ENCODE results near the gene VRK3. TPM values are rescaled to one million over a fixed set of nuclear protein-coding genes. Genes with fewer than 3 reads are reported as not detected.

Gene VRK3
- total RNA-seq, 3 donors from 2014 or later = 40.5 to 45.8 (median 40.5) TPM

DNA sequence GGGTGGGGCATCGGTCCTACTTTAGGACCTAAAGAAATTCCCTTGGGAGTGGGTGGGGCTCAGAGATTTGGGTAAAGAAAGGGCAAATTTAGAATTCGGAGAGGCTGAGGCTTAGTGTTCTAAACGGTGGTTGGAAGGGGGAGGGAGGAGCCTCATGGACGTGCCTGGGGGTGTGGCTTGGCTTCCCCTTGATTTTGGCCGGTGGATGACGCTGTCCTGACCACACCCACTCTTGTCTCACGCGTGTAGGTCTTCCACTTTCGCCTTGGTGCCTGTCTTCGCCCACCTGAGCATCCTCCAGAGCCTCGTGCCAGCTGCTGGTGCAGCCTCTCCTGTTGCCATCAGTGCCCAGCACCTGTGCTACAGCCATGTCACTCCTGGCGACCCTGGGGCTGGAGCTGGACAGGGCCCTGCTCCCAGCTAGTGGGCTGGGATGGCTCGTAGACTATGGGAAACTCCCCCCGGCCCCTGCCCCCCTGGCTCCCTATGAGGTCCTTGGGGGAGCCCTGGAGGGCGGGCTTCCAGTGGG, 94.6 kb downstream of the VRK3 start:
- H3K27me3 Mint-ChIP-seq (ENCODE audit: low read depth) = no peaks in the 10 kb centered on the region
- peaks cover 31% of the 10 kb centered on the region for H3K36me3 Mint-ChIP-seq (ENCODE audit: insufficient read depth)
- DNase-seq (no peak), ATAC-seq (no peak)
- H3K4me1 Mint-ChIP-seq (ENCODE audit: low read depth) = peaks cover 55% of the 10 kb centered on the region
- H3K9me3 Mint-ChIP-seq = peaks cover 8% of the 10 kb centered on the region
- H3K4me3 Mint-ChIP-seq = peak overlapping the region; percentile 98

GRCh38 chr19:49929611-49930482, 95.3 kb downstream of the VRK3 start:
- H3K27me3 Mint-ChIP-seq (ENCODE audit: low read depth) = no peaks in the 10 kb centered on the region
- peaks cover 34% of the 10 kb centered on the region for H3K36me3 Mint-ChIP-seq (ENCODE audit: insufficient read depth)
- H3K4me3 Mint-ChIP-seq = peak overlapping the region; percentile 98
- H3K9me3 Mint-ChIP-seq = peaks cover 8% of the 10 kb centered on the region
- H3K4me1 Mint-ChIP-seq (ENCODE audit: low read depth) = peaks cover 59% of the 10 kb centered on the region
- ATAC-seq = peak; percentile 81 to 87
- DNase-seq = peak; percentile 89

DNA sequence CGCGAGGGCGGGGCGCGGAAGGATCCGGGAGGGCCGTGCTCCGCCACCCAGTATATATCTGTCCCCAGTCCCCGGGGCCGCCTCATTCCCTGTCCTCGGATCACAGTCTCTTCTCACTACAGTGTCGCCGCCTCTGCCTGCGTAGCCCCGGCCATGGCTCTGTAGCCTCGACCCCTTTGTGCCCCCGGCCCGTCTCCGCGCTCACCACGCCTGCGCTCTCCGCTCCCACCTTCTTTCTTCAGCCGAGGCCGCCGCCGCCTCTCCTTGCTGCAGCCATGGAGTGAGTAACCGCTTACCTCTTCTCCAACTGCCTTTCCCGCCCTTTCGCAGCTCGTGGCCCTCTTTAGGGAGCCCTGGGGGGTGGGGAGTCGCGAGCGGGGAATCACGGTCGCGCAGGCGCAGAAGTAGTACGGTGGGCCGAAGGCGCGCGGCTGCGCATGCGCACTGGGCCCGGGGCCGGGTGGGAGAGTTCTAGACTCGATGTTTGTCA, 96.0 kb downstream of the VRK3 start, which contains the start of the genes ATF5 and NUP62:
Gene ATF5, plus strand, starts transcription at position 85 of the 490 bp plus-strand sequence. CDS start 1,646 bp downstream, outside the sequence.
Gene NUP62, minus strand, starts transcription at position 384 of the 490 bp plus-strand sequence. CDS start 19,697 bp downstream, outside the sequence.
- peak within 1 kb of the TSS; percentile 98 for H3K4me3 Mint-ChIP-seq
- DNase-seq (peak; percentile 93), ATAC-seq (peak; percentile 53 to 57)
- H3K9me3 Mint-ChIP-seq = peaks cover 8% of the 10 kb centered on the region
- H3K36me3 Mint-ChIP-seq (ENCODE audit: insufficient read depth) = peaks cover 34% of the 10 kb centered on the region
- peaks cover 64% of the 10 kb centered on the region for H3K4me1 Mint-ChIP-seq (ENCODE audit: low read depth)
- no peaks in the 10 kb centered on the region for H3K27me3 Mint-ChIP-seq (ENCODE audit: low read depth)

DNA sequence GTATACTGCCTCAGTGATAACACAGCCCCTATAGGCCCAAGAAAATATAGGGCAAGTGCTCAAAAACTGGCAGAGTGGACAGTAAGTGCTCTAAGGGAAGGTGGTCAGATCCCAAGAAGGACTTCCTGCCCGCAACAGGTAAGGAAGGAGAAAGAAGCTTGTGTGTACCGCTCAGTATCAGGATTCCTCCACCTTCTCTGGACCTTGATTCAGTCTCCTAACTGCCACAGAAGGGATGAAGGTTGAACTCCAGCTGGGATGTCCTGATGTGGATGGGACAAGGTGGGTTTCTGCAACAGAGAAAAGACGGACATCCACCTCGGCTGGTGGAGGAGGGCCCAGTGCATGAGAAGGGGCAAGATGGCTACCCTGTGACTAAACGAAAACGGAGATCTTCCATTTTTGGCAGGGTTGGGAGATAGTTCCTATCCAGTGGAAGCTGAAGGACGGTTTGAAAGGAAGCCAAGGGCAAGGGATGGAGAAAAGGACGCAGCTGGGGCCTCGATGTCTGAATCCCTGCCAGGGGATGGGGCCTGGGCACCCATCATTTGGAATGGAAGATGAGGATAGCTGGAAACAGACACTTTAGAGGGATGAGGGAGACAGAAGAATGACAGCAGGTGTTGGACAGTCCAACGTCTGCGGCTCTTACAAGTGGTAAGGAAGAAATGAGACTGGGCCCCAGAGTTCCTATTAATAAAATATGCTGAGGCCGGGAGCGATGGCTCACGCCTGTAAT, 97.5 kb downstream of the VRK3 start:
- ATAC-seq (no peak), DNase-seq (no peak)
- Mint-ChIP-seq H3K27me3 (ENCODE audit: low read depth) (no peaks in the 10 kb centered on the region), H3K9me3 (peaks cover 8% of the 10 kb centered on the region), H3K36me3 (ENCODE audit: insufficient read depth) (peaks cover 38% of the 10 kb centered on the region), H3K4me3 (peak overlapping the region; percentile 98), H3K4me1 (ENCODE audit: low read depth) (peaks cover 56% of the 10 kb centered on the region)

DNA sequence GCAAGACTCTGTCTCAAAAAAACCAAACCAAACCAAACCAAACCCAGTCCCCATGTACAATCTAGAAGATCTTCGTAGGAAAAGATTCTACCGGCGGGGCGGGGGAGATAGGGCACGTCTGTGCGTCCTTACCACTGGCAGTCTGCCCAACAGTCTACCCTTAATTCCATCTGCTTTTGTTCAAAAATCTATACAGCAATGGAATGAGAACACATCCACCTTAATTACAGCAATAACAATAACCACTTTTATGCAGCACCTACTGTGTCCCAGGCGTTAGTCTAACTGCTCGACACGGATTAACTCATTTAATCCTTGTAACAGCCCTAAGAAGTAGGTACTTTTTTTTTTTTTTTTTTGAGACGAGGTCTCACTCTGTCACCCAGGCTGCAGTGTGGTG, 98.7 kb downstream of the VRK3 start:
- DNase-seq = no peak
- ATAC-seq = no peak
- peaks cover 4% of the 10 kb centered on the region for H3K9me3 Mint-ChIP-seq
- H3K36me3 Mint-ChIP-seq (ENCODE audit: insufficient read depth) = peaks cover 36% of the 10 kb centered on the region
- no peak overlapping the region for H3K4me3 Mint-ChIP-seq
- H3K27me3 Mint-ChIP-seq (ENCODE audit: low read depth) = no peaks in the 10 kb centered on the region
- H3K4me1 Mint-ChIP-seq (ENCODE audit: low read depth) = peaks cover 52% of the 10 kb centered on the region

Other genes with a start within 250 kb of the VRK3 start
- 10 to 100 TPM; 15.6 to 19.9 (median 18.5) TPM for gene FUZ, start 212.1 kb downstream of the VRK3 start, total RNA-seq
- 10 to 100 TPM; 44.1 to 51.0 (median 47.2) TPM for gene MED25, start 207.1 kb downstream of the VRK3 start, total RNA-seq
- gene PTOV1, start 174.2 kb downstream of the VRK3 start, total RNA-seq = 10 to 100 TPM; 77.8 to 86.3 (median 83.7) TPM
- gene PNKP, start 157.8 kb downstream of the VRK3 start, total RNA-seq = 100 to 1,000 TPM; 110 to 120 (median 110) TPM
- 10 to 100 TPM; 25.3 to 31.6 (median 28.0) TPM for gene AKT1S1, start 148.0 kb downstream of the VRK3 start, total RNA-seq
- 10 to 100 TPM; 29.1 to 30.5 (median 29.3) TPM for gene TBC1D17, start 147.7 kb downstream of the VRK3 start, total RNA-seq
- gene IL4I1, start 128.5 kb downstream of the VRK3 start, total RNA-seq = 10 to 100 TPM; 24.7 to 52.7 (median 36.4) TPM
- 10 to 100 TPM; 58.4 to 73.1 (median 60.6) TPM for gene ATF5, start 96.2 kb downstream of the VRK3 start, total RNA-seq
- gene NUP62, start 95.9 kb downstream of the VRK3 start, total RNA-seq = 100 to 1,000 TPM; 172 to 189 (median 184) TPM
- gene SIGLEC11, start 64.2 kb downstream of the VRK3 start, total RNA-seq = not detected
- 10 to 100 TPM in 2 of 3 donors, 1 to 10 TPM in 1; 9.5 to 12.7 (median 10.1) TPM for gene ZNF473, start 633 bp upstream of the VRK3 start, total RNA-seq
- not detected for gene IZUMO2, start 137.9 kb upstream of the VRK3 start, total RNA-seq
- under 1 TPM; 0.25 to 0.63 (median 0.34) TPM for gene MYH14, start 178.2 kb upstream of the VRK3 start, total RNA-seq

Data from activated T-cell treated with anti-CD3 and anti-CD28 coated beads, Interleukin-2, amount 50 U/mL, for 4 hours (primary cell).